ENCODE results near the gene SORCS2.

The SORCS2 gene

GRCh38 chr4:7693237-7693608, 500.9 kb downstream of the SORCS2 start:
- no peak for DNase-seq (ENCODE audit: low spot score)

GRCh38 chr4:7693711-7694110, 501.4 kb downstream of the SORCS2 start:
- DNase-seq (ENCODE audit: low spot score): no peak

- no peak for DNase-seq (ENCODE audit: low spot score)
Observed at GRCh38 chr4:7694324-7694723, 502.0 kb downstream of the SORCS2 start.

- DNase-seq (ENCODE audit: low spot score): no peak
Observed at GRCh38 chr4:7697343-7697742, 505.0 kb downstream of the SORCS2 start.

GRCh38 chr4:7697821-7698220, 505.5 kb downstream of the SORCS2 start:
- DNase-seq (ENCODE audit: low spot score): no peak

- no peak for DNase-seq (ENCODE audit: low spot score)
Observed at GRCh38 chr4:7698584-7698983, 506.2 kb downstream of the SORCS2 start.

GRCh38 chr4:7699031-7699430, 506.7 kb downstream of the SORCS2 start:
- DNase-seq (ENCODE audit: low spot score): no peak

- DNase-seq (ENCODE audit: low spot score): no peak
Observed at GRCh38 chr4:7699825-7700224, 507.5 kb downstream of the SORCS2 start.

- DNase-seq (ENCODE audit: low spot score): no peak
Observed at GRCh38 chr4:7700665-7701064, 508.3 kb downstream of the SORCS2 start.

- no peak for DNase-seq (ENCODE audit: low spot score)
Observed at GRCh38 chr4:7701866-7702649, 509.7 kb downstream of the SORCS2 start.

- DNase-seq (ENCODE audit: low spot score): no peak
Observed at GRCh38 chr4:7703688-7704087, 511.4 kb downstream of the SORCS2 start.

- DNase-seq (ENCODE audit: low spot score): no peak
Observed at GRCh38 chr4:7704091-7704490, 511.8 kb downstream of the SORCS2 start.

- no peak for DNase-seq (ENCODE audit: low spot score)
Observed at GRCh38 chr4:7704625-7705024, 512.3 kb downstream of the SORCS2 start.

- no peak for DNase-seq (ENCODE audit: low spot score)
Observed at GRCh38 chr4:7705062-7705461, 512.7 kb downstream of the SORCS2 start.

- no peak for DNase-seq (ENCODE audit: low spot score)
Observed at GRCh38 chr4:7705593-7705992, 513.3 kb downstream of the SORCS2 start.

- no peak for DNase-seq (ENCODE audit: low spot score)
Observed at GRCh38 chr4:7708238-7708637, 515.9 kb downstream of the SORCS2 start.

GRCh38 chr4:7708981-7709380, 516.6 kb downstream of the SORCS2 start:
- no peak for DNase-seq (ENCODE audit: low spot score)

- no peak for DNase-seq (ENCODE audit: low spot score)
Observed at GRCh38 chr4:7709431-7709830, 517.1 kb downstream of the SORCS2 start.

- DNase-seq (ENCODE audit: low spot score): no peak
Observed at GRCh38 chr4:7710126-7710525, 517.8 kb downstream of the SORCS2 start.

GRCh38 chr4:7710576-7711306, 518.4 kb downstream of the SORCS2 start:
- no peak for DNase-seq (ENCODE audit: low spot score)

- DNase-seq (ENCODE audit: low spot score): no peak
Observed at GRCh38 chr4:7711307-7711963, 519.1 kb downstream of the SORCS2 start.

GRCh38 chr4:7712021-7712671, 519.8 kb downstream of the SORCS2 start:
- no peak for DNase-seq (ENCODE audit: low spot score)

GRCh38 chr4:7713757-7714156, 521.4 kb downstream of the SORCS2 start:
- no peak for DNase-seq (ENCODE audit: low spot score)

Measured in kidney tubule cell (primary cell).